GM19240 (cell line): ENCODE data around the gene EPX.

ENCODE experiments used
- DNase-seq: peaks from one replicate; pipeline ENCODE4 v3.0.0; 2011; ENCODE audit warnings: low spot score; ENCODE audit not compliant: insufficient read length

EPX gene

GRCh38 chr17:58250344-58251011 lies 58.0 kb downstream of the EPX start:
- no peak for DNase-seq

GRCh38 chr17:58252141-58252540 lies 59.6 kb downstream of the EPX start:
- no peak for DNase-seq

GRCh38 chr17:58253082-58253481 lies 60.6 kb downstream of the EPX start:
- no peak for DNase-seq
